Esophagus squamous epithelium (tissue), 5 donors: ENCODE measurements around the gene PAM16. TPM values are rescaled to one million over a fixed set of nuclear protein-coding genes. Genes with fewer than 3 reads are reported as not detected.
"Not testable (repeated sequence)": the region's sequence is repeated elsewhere in the genome, so short reads cannot be mapped to it uniquely, and the experiment has no call there.

ENCODE experiments used
- DNase-seq: peaks from one replicate; lab custom pipeline; 2025; lab: John Stamatoyannopoulos, UW
- H3K27ac ChIP-seq, 4 donors: fragments of 200-600 bp; sonication (generic); one replicate each; pipeline ENCODE4 v1.5.1; 2016 to 2019; ENCODE audit warnings: mild to moderate bottlenecking in 1 of 4
- H3K27me3 ChIP-seq, 4 donors: fragments of 200-600 bp; sonication (generic); 1 replicate in 3 of 4; 2 replicates in 1 of 4; pipeline versions ENCODE4 v1.5.1 to v1.6.0; 2017 to 2021; ENCODE audit warnings: antibody characterized with exemption in 1 of 4
- H3K36me3 ChIP-seq, 3 donors: fragments of 200-600 bp; sonication (generic); one replicate each; pipeline ENCODE4 v1.5.1; 2016 to 2019
- H3K4me1 ChIP-seq, 3 donors: fragments of 200-600 bp; sonication (generic); one replicate each; pipeline ENCODE4 v1.5.1; 2017 to 2019
- H3K4me3 ChIP-seq, 4 donors: fragments of 200-600 bp; sonication (generic); 1 replicate in 3 of 4; 2 replicates in 1 of 4; pipeline ENCODE4 v1.5.1; 2016 to 2019; ENCODE audit warnings: mild to moderate bottlenecking in 2 of 4, moderate library complexity in 1 of 4
- H3K9me3 ChIP-seq, 3 donors: fragments of 200-600 bp; sonication (generic); one replicate each; pipeline ENCODE4 v1.5.1; 2016 to 2019
- CTCF ChIP-seq, 6 experiments: fragments of 450-650 bp in 4 of 6; fragments of 200-600 bp in 2 of 6; sonication (generic) in 2 of 6; IDR thresholded peaks; one replicate each; pipeline ENCODE4 v1.5.1; 2016 to 2019; ENCODE audit warnings: antibody characterized with exemption in 6 of 6, mild to moderate bottlenecking in 4 of 6, moderate library complexity in 4 of 6
- POLR2A ChIP-seq, 4 donors: fragments of 450-650 bp; IDR thresholded peaks; one replicate each; pipeline ENCODE4 v1.6.1; 2017; ENCODE audit warnings: antibody characterized with exemption in 4 of 4, mild to moderate bottlenecking in 4 of 4, moderate library complexity in 3 of 4
- WGBS, 2 donors: methylation state at CpG; one replicate each; pipeline ENCODE4 v1.1.5; 2018; 5-methylcytosine and 5-hydroxymethylcytosine counted together
- intact Hi-C: fragments of 100-400 bp; cut with DNase I; formaldehyde crosslinking; loops from one replicate; pipeline ENCODE4 v1.15.0; 2022
- total RNA-seq, 4 donors: library from RNA; depleted of rRNA; stranded (reverse); fragments of >200 nt; gene quantifications; one replicate each; pipeline ENCODE4 v1.1.0, GENCODE V29; 2016
- donor health status: DM: yes; HTN: yes; CAD: no.

Gene PAM16
- total RNA-seq, 4 donors from 2014 or later, result 29.5 to 40.8 (median 33.2) TPM

- Histone ChIP-seq H3K4me3 (no peak overlapping the region), H3K4me1 (peaks cover 0 to 20% (median 0%) of the 10 kb centered on the region in 3 donors), H3K9me3 (no peaks in the 10 kb centered on the region), H3K27ac (no peak overlapping the region), H3K36me3 (peaks cover 8 to 82% (median 10%) of the 10 kb centered on the region in 3 donors), H3K27me3 (no peaks in the 10 kb centered on the region)
- intact Hi-C loops, result no loop called here
- TF ChIP-seq POLR2A (IDR thresholded peaks at IDR 0.05), result no peak
- TF ChIP-seq CTCF (IDR thresholded peaks at IDR 0.05), result no peak
- WGBS, 2 donors, result 100% methylated on average over 1 to 2 of the region's 10 CpGs
- DNase-seq, result no peak
These were observed 12.3 kb downstream of the PAM16 start for GRCh38 chr16:4338712-4339299.

GRCh38 chr16:4338125-4338582 is 13.0 kb downstream of the PAM16 start:
- TF ChIP-seq POLR2A (IDR thresholded peaks at IDR 0.05) (no peak), CTCF (IDR thresholded peaks at IDR 0.05) (no peak)
- intact Hi-C loops, result no loop called here
- no peak overlapping the region for H3K27ac ChIP-seq
- H3K4me3 ChIP-seq, result no peak overlapping the region
- WGBS, 2 donors, result no CpG with 5 or more reads among the region's 12 CpGs
- H3K27me3 ChIP-seq, result no peaks in the 10 kb centered on the region
- no peaks in the 10 kb centered on the region for H3K9me3 ChIP-seq
- DNase-seq, result no peak
- peaks cover 8 to 82% (median 10%) of the 10 kb centered on the region in 3 donors for H3K36me3 ChIP-seq
- H3K4me1 ChIP-seq, result peaks cover 0 to 19% (median 0%) of the 10 kb centered on the region in 3 donors

- Histone ChIP-seq H3K27ac (no peak overlapping the region), H3K36me3 (peaks cover 8 to 79% (median 10%) of the 10 kb centered on the region in 3 donors), H3K27me3 (no peaks in the 10 kb centered on the region), H3K9me3 (no peaks in the 10 kb centered on the region), H3K4me3 (no peak overlapping the region), H3K4me1 (peaks cover 0 to 14% (median 0%) of the 10 kb centered on the region in 3 donors)
- intact Hi-C loops, result no loop called here
- TF ChIP-seq CTCF (IDR thresholded peaks at IDR 0.05) (no peak), POLR2A (IDR thresholded peaks at IDR 0.05) (no peak)
- no peak for DNase-seq
- 78% methylated on average over 12 of the region's 12 CpGs; no CpG with 5 or more reads in 1 of the 2 donors for WGBS, 2 donors
These were observed 13.5 kb downstream of the PAM16 start for GRCh38 chr16:4337540-4338088.

- peaks cover 8 to 85% (median 10%) of the 10 kb centered on the region in 3 donors for H3K36me3 ChIP-seq
- WGBS, 2 donors, result 87 to 100% methylated on average over 1 to 11 of the region's 41 CpGs
- intact Hi-C loops, result no loop called here
These were observed 14.2 kb downstream of the PAM16 start for GRCh38 chr16:4336701-4337539.

GRCh38 chr16:4334724-4335495 is 16.2 kb downstream of the PAM16 start:
- H3K36me3 ChIP-seq, result peaks cover 4 to 66% (median 8%) of the 10 kb centered on the region in 3 donors
- H3K27ac ChIP-seq, result no peak overlapping the region
- H3K9me3 ChIP-seq, result no peaks in the 10 kb centered on the region
- peaks cover 0 to 17% (median 1%) of the 10 kb centered on the region in 3 donors for H3K4me1 ChIP-seq
- no peak for DNase-seq
- 77 to 95% methylated on average over 3 to 11 of the region's 32 CpGs for WGBS, 2 donors
- intact Hi-C loops, result loop anchor here (5.0 kb wide), 1 partner anchor 48 kb away; no protein-coding TSS in a partner anchor
- TF ChIP-seq POLR2A (IDR thresholded peaks at IDR 0.05), result no peak
- TF ChIP-seq CTCF (IDR thresholded peaks at IDR 0.05), result no peak
- no peaks in the 10 kb centered on the region for H3K27me3 ChIP-seq
- H3K4me3 ChIP-seq, result no peak overlapping the region

More at GRCh38 chr16:4336701-4337539, 14.2 kb downstream of the PAM16 start:
- H3K27me3 ChIP-seq, result no peaks in the 10 kb centered on the region
- no peak overlapping the region for H3K27ac ChIP-seq
- peaks cover 0 to 14% (median 0%) of the 10 kb centered on the region in 3 donors for H3K4me1 ChIP-seq
- H3K4me3 ChIP-seq, result no peak overlapping the region
- H3K9me3 ChIP-seq, result no peaks in the 10 kb centered on the region
- TF ChIP-seq POLR2A (IDR thresholded peaks at IDR 0.05), result no peak
- DNase-seq, result no peak

- WGBS, 2 donors, result 80 to 100% methylated on average over 7 to 9 of the region's 9 CpGs
- intact Hi-C loops, result loop anchor here (5.0 kb wide), 1 partner anchor 46 kb away; no protein-coding TSS in a partner anchor
- H3K27me3 ChIP-seq, DNase-seq, H3K9me3 ChIP-seq, H3K27ac ChIP-seq, H3K4me3 ChIP-seq: not testable (repeated sequence)
- H3K36me3 ChIP-seq, result peaks cover 0 to 54% (median 6%) of the 10 kb centered on the region in 3 donors
- peaks cover 6 to 20% (median 12%) of the 10 kb centered on the region in 3 donors for H3K4me1 ChIP-seq
These were observed 17.4 kb downstream of the PAM16 start for GRCh38 chr16:4333714-4334113.
